CD4-positive, alpha-beta T cell treated with Interleukin-2 at 100 ng/mL for 4 hours (primary cell): ENCODE measurements around the gene TMC8.
"Not testable (repeated sequence)": the region's sequence is repeated elsewhere in the genome, so short reads cannot be mapped to it uniquely, and the experiment has no call there.

Experiments used
- DNase-seq: peaks from one replicate; pipeline ENCODE4 v3.0.0-alpha.2; 2020; ENCODE audit warnings: low spot score

TMC8 gene

DNA sequence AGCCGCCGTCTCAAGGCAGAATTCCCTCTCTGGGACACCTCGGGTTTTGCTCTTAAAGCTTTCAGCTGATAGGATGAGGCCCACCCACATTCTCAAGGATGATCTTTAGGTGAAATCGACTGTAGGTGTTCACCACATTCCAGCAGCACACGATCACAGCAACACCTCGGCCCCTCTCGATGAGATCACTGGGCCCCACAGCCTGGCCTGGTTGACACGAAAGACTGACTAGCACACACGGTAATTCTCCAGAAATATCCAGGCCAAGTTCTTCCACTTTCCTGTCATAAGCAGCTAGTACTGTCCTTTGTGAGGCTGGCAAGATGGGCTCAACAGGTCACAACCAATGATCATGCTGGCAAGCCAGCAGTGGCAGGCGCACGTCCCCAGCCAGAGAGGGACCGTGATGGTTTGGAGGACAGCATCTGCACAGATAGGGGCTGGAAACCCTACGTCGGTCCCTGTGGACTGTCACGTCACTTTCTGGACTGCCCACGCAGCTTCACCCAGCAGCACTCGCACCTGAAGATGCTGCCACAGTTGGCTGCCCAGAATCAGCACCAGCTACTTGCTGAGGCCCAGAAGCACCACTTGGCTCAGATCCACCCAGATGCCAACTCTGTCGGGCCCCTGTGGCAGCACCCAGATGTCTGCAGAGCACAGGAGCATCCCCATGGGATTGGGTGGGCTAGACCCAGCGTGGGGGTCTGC is 19.4 kb upstream of the TMC8 start:
- no peak for DNase-seq

GRCh38 chr17:78111727-78112517 is 18.6 kb upstream of the TMC8 start:
- DNase-seq, result no peak

- peak; percentile 78 for DNase-seq
Observed at GRCh38 chr17:78112518-78113471, 17.8 kb upstream of the TMC8 start.

DNA sequence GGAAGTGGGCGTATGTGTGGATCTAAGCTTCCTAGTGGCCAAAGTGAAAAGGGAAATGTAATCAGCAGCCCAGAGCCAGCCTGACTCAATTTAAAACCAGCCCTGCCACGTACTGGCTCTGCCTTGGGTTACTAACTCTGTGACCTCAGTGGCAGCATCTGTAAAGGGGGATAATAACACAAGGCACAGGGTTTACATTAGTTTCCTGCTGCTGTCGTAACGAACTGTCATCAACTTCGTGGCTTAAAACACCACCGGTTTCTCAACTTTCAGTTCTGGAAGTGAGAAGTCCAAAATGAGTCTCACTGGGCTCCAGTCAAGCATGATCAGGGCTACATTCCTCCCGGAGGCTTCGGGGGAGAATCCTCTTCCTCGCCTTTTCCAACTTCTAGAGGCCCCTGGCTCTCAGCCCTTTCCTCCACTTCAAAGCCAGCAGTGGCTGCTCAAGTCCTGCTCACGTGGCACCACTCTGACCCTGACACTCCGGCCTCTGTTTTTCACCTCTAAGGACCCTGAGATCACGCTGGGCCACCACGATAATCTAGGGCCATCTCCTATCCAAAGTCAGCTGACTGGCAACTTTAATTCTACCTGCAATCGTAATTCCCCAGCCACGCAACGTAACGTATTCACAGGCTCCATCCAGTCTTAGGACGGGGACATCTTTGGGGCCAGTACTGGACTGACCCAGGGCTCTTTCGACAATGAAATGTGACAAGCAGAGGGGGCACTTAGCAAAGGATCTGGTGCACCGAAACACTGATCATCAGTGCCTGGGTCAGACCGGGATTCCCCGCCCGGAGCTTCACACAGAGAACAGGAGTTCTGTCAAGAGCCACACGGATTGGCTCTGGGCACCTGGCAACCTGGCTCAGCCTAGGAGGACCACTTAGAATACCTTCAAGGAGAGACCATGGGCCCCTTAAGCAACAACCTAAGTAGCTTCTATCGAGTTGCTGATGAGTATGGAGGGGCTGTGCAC is 16.5 kb upstream of the TMC8 start:
- peak; percentile 47 for DNase-seq

DNA sequence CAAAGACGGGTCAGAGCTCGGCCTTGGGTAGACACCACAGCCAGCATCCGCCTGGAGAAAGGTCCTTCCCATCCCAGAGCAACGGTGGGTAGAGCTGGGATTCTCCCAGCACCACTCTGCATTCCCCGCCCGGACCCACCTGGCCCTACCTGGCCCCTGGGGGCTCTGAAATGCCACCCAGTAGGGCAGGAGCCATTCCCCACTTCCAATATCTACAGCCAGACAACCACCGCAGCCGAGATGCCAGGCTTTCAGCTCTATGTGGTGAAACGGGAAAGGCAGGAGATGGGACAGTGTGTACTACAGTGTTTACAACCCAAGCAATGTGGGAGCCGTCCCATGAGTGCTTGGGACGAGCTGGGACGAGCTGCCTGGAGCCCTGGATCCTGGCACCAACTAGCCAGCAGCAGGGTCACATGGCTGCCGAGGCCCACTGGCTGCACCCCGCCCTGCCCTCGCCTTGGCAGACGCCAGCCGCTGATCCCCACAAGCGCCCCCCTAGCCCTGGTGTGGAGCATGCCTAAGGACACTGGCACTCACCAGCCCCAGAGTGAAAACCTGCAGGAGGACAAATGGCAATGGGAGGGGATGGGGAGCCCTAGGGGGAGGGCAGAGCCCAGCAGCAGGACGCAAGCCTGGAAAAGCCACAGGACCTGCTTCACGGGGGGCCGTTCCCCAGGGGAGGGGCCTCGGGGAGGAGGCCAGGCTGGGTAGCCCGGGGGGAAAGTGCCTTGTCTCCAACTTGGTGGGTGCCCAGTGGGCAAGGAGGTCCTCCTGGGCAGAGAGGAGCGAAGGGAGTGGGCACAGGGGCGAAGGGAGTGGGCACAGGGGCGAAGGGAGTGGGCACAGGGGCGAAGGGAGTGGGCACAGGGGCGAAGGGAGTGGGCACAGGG is 15.5 kb upstream of the TMC8 start:
- DNase-seq, result no peak

- not testable (repeated sequence) for DNase-seq
Observed at GRCh38 chr17:78115803-78116202, 14.8 kb upstream of the TMC8 start.

- DNase-seq, result no peak
Observed at GRCh38 chr17:78116411-78116810, 14.2 kb upstream of the TMC8 start.

- DNase-seq, result no peak
Observed at GRCh38 chr17:78117027-78117981, 13.3 kb upstream of the TMC8 start.

DNA sequence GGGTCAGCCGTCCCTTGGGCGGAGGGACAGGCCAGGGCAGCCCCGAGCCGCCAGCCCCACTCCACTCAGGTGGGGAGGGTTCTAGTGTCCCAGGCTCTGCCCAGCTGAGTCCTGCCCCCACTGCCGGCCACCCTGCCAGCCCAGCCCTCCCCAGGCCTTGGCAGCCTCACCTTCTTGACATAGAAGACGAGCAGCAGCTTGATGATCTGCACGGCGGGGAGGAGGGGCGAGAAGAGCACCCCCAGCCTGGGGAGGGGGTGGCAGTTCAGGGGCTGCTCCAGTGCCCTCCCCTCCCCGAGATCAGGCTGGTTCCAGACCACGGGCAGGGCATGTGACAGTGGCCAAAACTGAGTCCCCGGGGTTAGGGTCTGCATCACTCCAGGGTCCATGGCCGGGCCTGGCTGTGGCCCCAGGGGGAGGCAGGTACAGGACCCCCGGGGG is 11.8 kb upstream of the TMC8 start:
- no peak for DNase-seq

DNA sequence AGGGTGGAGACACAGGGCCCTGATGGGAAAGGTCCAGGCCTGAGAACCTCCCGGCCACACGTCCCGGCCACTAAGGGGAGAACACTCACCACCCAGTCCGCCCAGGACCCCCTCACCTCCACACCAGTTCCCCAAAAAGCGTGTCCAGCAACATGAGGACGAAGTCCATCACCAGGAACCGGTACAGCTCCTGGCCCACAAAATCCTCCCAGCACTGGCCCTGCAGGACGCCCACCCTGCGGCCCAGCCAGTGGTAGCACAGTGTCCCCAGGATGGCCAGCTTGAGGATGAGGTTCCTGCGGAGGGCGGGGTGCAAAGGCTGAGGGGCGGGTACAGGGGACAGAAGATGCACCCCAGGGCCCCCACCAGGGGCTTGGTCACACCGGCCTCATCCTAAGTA is 10.0 kb upstream of the TMC8 start:
- no peak for DNase-seq

DNA sequence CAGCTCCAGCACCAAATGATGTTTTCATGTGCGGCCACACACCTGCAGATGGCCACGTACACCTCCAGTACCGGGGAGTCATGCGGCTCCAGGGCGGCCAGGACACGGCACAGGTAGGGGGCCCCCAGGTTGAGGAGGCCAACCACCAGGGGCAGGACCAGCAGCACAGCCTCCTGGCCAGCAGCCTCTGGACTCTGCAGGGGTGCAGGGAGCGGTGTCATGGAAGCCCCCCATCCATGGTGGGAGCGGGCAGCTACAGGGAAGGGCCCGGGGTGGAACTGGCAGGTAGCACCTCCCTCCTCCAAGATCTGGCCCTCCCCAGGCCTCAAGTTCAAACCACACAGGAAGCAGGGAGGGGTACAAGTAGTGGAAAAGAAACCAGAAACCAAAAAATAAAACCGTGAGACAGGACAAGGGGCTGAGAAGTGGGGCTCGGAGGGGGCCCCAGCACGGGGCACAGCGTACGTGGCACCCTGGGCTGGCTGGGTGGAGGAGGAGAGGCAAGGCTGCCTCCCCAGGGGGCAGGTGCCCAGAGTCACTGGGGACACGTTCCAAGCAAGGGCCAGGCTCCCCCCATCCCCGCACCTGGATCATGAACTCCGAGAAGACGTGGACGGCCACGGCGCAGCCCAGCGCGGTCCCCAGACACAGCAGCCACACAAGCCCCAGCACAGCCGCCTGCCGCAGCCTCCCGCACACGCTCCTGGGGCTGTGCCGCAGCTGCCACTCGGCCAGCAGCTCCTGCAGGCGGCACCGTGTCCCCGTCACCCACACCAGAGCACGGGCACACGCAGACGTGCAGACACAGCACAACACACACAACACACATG is 9.4 kb upstream of the TMC8 start:
- DNase-seq, result peak; percentile 64

- DNase-seq, result no peak
Observed at GRCh38 chr17:78121801-78122215, 8.8 kb upstream of the TMC8 start.

GRCh38 chr17:78122216-78122930 is 8.2 kb upstream of the TMC8 start:
- DNase-seq, result peak; percentile 28

DNA sequence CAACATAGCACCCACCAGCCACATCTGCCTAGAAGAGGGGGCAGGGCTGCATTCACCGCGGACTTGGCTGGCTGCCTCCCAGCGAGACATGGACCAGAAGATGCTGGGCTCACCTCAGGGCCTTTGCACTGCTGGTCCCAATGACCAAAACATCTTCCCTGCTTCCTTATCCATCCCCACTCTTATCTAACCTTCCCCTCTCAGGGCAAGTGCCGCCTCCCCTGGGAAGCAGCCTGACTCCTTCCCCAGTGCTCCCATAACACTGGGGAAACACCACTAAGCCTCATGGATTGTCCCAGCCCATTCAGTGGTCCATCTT is 7.7 kb upstream of the TMC8 start:
- DNase-seq, result no peak

- no peak for DNase-seq
Observed at GRCh38 chr17:78123258-78123929, 7.2 kb upstream of the TMC8 start.

- DNase-seq, result no peak
Observed at GRCh38 chr17:78124081-78124835, 6.3 kb upstream of the TMC8 start.
